IMR-90 (cell line): Measurements from ENCODE around the gene TK2. TPM values are rescaled to one million over a fixed set of nuclear protein-coding genes. Genes with fewer than 3 reads are reported as not detected.

Experiments
- ATAC-seq: fragments of 200-7000 bp; cut with Tn5 transposase; 2 replicates; pipeline ENCODE4 v1.9.1; 2020; ENCODE audit warnings: low read depth, mild to moderate bottlenecking, moderate library complexity
- BruUV-seq: library from RNA; stranded (reverse); fragments of 400-500 nt; replicated peaks from 2 replicates; lab custom pipeline; 2021; lab: Mats Ljungman, UMichigan
- CTCF ChIA-PET: fragments of 300-600 bp; formaldehyde crosslinking; extraction: SDS; loops from one replicate; lab custom pipeline; 2021; ENCODE audit warnings: antibody characterized with exemption; lab: Yijun Ruan, JAX
- POLR2A ChIA-PET: fragments of 300-600 bp; sonication (Branson Sonifier 250); formaldehyde crosslinking; loops from one replicate; lab custom pipeline; 2022; ENCODE audit warnings: antibody characterized with exemption; ENCODE audit not compliant: unreplicated experiment; lab: Charles Lee
- DNase-seq: peaks from one replicate; pipeline ENCODE4 v3.0.0; 2013
- H2AFZ ChIP-seq: replicated peaks from 2 replicates; pipeline ENCODE3; 2013; ENCODE audit warnings: low read length, mild to moderate bottlenecking; ENCODE audit not compliant: poor library complexity
- H2AK5ac ChIP-seq: 2 replicates; pipeline ENCODE4 v1.6.1; 2013; ENCODE audit warnings: low read depth, low read length, inconsistent platforms
- H2AK9ac ChIP-seq: replicated peaks from 2 replicates; pipeline ENCODE3; 2013; ENCODE audit warnings: mild to moderate bottlenecking, low read depth, low read length, moderate library complexity; ENCODE audit not compliant: poor library complexity
- H2BK120ac ChIP-seq: 2 replicates; pipeline ENCODE4 v1.6.1; 2013; ENCODE audit warnings: low read depth, low read length, inconsistent platforms
- H2BK15ac ChIP-seq: 3 replicates; pipeline ENCODE4 v1.6.1; 2013; ENCODE audit warnings: low read depth, low read length, inconsistent platforms
- H2BK20ac ChIP-seq: 2 replicates; pipeline ENCODE4 v1.6.1; 2013; ENCODE audit warnings: low read depth, mild to moderate bottlenecking, inconsistent platforms, low read length, moderate library complexity
- H2BK5ac ChIP-seq: 2 replicates; pipeline ENCODE4 v1.6.1; 2013; ENCODE audit warnings: mild to moderate bottlenecking, low read depth, low read length, inconsistent platforms; ENCODE audit not compliant: poor library complexity, severe bottlenecking
- H3K14ac ChIP-seq: replicated peaks from 2 replicates; pipeline ENCODE4 v1.6.1; 2013; ENCODE audit warnings: low read depth, low read length, inconsistent platforms
- H3K18ac ChIP-seq: 2 replicates; pipeline ENCODE4 v1.6.1; 2013; ENCODE audit warnings: low read depth, low read length, control low read depth
- H3K23ac ChIP-seq: 2 replicates; pipeline ENCODE4 v1.6.1; 2013; ENCODE audit warnings: low read depth, low read length, inconsistent platforms
- H3K27ac ChIP-seq: 2 replicates; pipeline ENCODE4 v1.5.1; 2013; ENCODE audit warnings: mild to moderate bottlenecking, control low read depth, low read length; ENCODE audit not compliant: insufficient read depth
- H3K27me3 ChIP-seq: 2 replicates; pipeline ENCODE4 v1.6.1; 2013; ENCODE audit warnings: low read length; ENCODE audit not compliant: control insufficient read depth, insufficient read depth
- H3K36me3 ChIP-seq: 2 replicates; pipeline ENCODE4 v1.6.1; 2013; ENCODE audit warnings: low read length, mixed read lengths; ENCODE audit not compliant: control insufficient read depth, insufficient read depth
- H3K4ac ChIP-seq: 2 replicates; pipeline ENCODE4 v1.6.1; 2013; ENCODE audit warnings: low read depth, low read length, inconsistent platforms
- H3K4me1 ChIP-seq: 2 replicates; pipeline ENCODE4 v1.6.1; 2013; ENCODE audit warnings: low read length, mixed read lengths; ENCODE audit not compliant: control insufficient read depth, insufficient read depth
- H3K4me2 ChIP-seq: 2 replicates; pipeline ENCODE4 v1.6.1; 2013; ENCODE audit warnings: low read depth, mild to moderate bottlenecking, control low read depth, low read length, moderate library complexity
- H3K4me3 ChIP-seq: 2 replicates; pipeline ENCODE4 v1.5.1; 2013; ENCODE audit warnings: low read depth, mild to moderate bottlenecking, control low read depth, low read length, moderate library complexity; ENCODE audit not compliant: insufficient read depth
- H3K56ac ChIP-seq: 2 replicates; pipeline ENCODE4 v1.6.1; 2013; ENCODE audit warnings: low read length, inconsistent platforms; ENCODE audit not compliant: insufficient read depth; ENCODE audit errors: extremely low read depth
- H3K79me1 ChIP-seq, 2 experiments: 2 replicates each; pipeline ENCODE4 v1.6.1; 2013; ENCODE audit warnings: low read length in 2 of 2, inconsistent platforms in 1 of 2, low read depth in 1 of 2
- H3K9ac ChIP-seq: 2 replicates; pipeline ENCODE4 v1.6.1; 2013; ENCODE audit warnings: low read depth, low read length, control low read depth
- H3K9me1 ChIP-seq: 2 replicates; pipeline ENCODE4 v1.6.1; 2013; ENCODE audit warnings: low read length, inconsistent platforms; ENCODE audit not compliant: insufficient read depth
- H3K9me3 ChIP-seq: 2 replicates; pipeline ENCODE4 v1.6.1; 2013; ENCODE audit warnings: low read length; ENCODE audit not compliant: control insufficient read depth, insufficient read depth
- H4K20me1 ChIP-seq: 2 replicates; pipeline ENCODE4 v1.6.1; 2013; ENCODE audit warnings: low read length, inconsistent platforms; ENCODE audit not compliant: insufficient read depth
- H4K5ac ChIP-seq: 2 replicates; pipeline ENCODE4 v1.6.1; 2013; ENCODE audit warnings: mild to moderate bottlenecking, low read depth, low read length, control low read depth
- H4K8ac ChIP-seq, 2 experiments: 2 replicates each; pipeline ENCODE4 v1.6.1; 2013; ENCODE audit warnings: low read depth in 2 of 2, low read length in 2 of 2, control low read depth in 1 of 2, inconsistent platforms in 1 of 2
- H4K91ac ChIP-seq: 2 replicates; pipeline ENCODE4 v1.6.1; 2013; ENCODE audit warnings: low read depth, low read length, inconsistent platforms; ENCODE audit not compliant: insufficient read depth
- BHLHE40 ChIP-seq: fragments of 150-350 bp; IDR thresholded peaks from 2 replicates; pipeline ENCODE4 v1.6.1; 2016; ENCODE audit warnings: mild to moderate bottlenecking, low read depth, low read length
- CEBPB ChIP-seq: IDR thresholded peaks from 2 replicates; pipeline ENCODE4 v1.6.1; 2012; ENCODE audit warnings: low read depth, low read length, improper control_type of control experiment
- CHD1 ChIP-seq: IDR thresholded peaks from 2 replicates; pipeline ENCODE4 v1.6.1; 2012; ENCODE audit warnings: low read depth, low read length, improper control_type of control experiment
- ELK1 ChIP-seq: fragments of 150-350 bp; IDR thresholded peaks from 2 replicates; pipeline ENCODE4 v1.6.1; 2016; ENCODE audit warnings: low read depth, mild to moderate bottlenecking, low read length, moderate library complexity, borderline replicate concordance
- FOS ChIP-seq: fragments of 150-350 bp; IDR thresholded peaks from 2 replicates; pipeline ENCODE4 v1.6.1; 2016; ENCODE audit warnings: low read depth, low read length
- MAFK ChIP-seq: IDR thresholded peaks from 2 replicates; pipeline ENCODE4 v1.6.1; 2012; ENCODE audit warnings: low read depth, low read length, improper control_type of control experiment
- MAZ ChIP-seq: IDR thresholded peaks from 2 replicates; pipeline ENCODE4 v1.6.1; 2012; ENCODE audit warnings: low read depth, mild to moderate bottlenecking, low read length, improper control_type of control experiment, moderate library complexity, borderline replicate concordance
- MXI1 ChIP-seq: IDR thresholded peaks from 2 replicates; pipeline ENCODE4 v1.6.1; 2012; ENCODE audit warnings: low read depth, mild to moderate bottlenecking, low read length, moderate library complexity, borderline replicate concordance
- NFE2L2 ChIP-seq: fragments of 150-350 bp; IDR thresholded peaks from 2 replicates; pipeline ENCODE4 v1.6.1; 2016; ENCODE audit warnings: low read depth, mild to moderate bottlenecking, low read length
- POLR2A ChIP-seq: IDR thresholded peaks from 2 replicates; pipeline ENCODE4 v1.6.1; 2012; ENCODE audit warnings: mild to moderate bottlenecking, low read depth, low read length
- RAD21 ChIP-seq: IDR thresholded peaks from 2 replicates; pipeline ENCODE4 v1.6.1; 2012; ENCODE audit warnings: low read length, improper control_type of control experiment
- RCOR1 ChIP-seq: IDR thresholded peaks from 2 replicates; pipeline ENCODE4 v1.6.1; 2012; ENCODE audit warnings: mild to moderate bottlenecking, low read length, improper control_type of control experiment; ENCODE audit not compliant: insufficient replicate concordance
- RFX5 ChIP-seq: IDR thresholded peaks from 2 replicates; pipeline ENCODE4 v1.8.0; 2012; ENCODE audit warnings: low read depth, mild to moderate bottlenecking, low read length, moderate library complexity
- SMC3 ChIP-seq: fragments of 150-350 bp; IDR thresholded peaks from 2 replicates; pipeline ENCODE4 v1.6.1; 2016; ENCODE audit warnings: low read depth, mild to moderate bottlenecking, antibody characterized with exemption, low read length, moderate library complexity
- WGBS, 2 experiments: methylation state at CpG; one replicate each; pipeline versions ENCODE4 v1.1.5 to v1.1.7; 2013; ENCODE audit warnings: missing lambda C conversion rate in 2 of 2; ENCODE audit not compliant: insufficient read length in 1 of 2; ENCODE audit errors: extremely low coverage in 2 of 2; 5-methylcytosine and 5-hydroxymethylcytosine counted together
- dilution Hi-C: fragments of 300-500 bp; cut with HindIII; formaldehyde crosslinking; loops from one replicate; pipeline ENCODE4 v1.14.3; 2018; ENCODE audit warnings: low sequenced_read_pairs; ENCODE audit not compliant: unreplicated experiment
- in situ Hi-C: fragments of 300-500 bp; cut with MboI; formaldehyde crosslinking; loops from 3 replicates; pipeline ENCODE4 v1.14.3; 2019; ENCODE audit warnings: low sequenced_read_pairs, inconsistent platforms, mixed read lengths
- intact Hi-C: fragments of 100-400 bp; cut with micrococcal nuclease; formaldehyde crosslinking; loops from 2 replicates; pipeline ENCODE4 v1.10.0; 2022
- polyA plus RNA-seq, 3 experiments: library from polyadenylated mRNA; depleted of rRNA; stranded (reverse); fragments of >200 nt; gene quantifications; 2 replicates each; pipeline ENCODE4 v1.2.3, GENCODE V29; 2012; ENCODE audit warnings: low replicate concordance in 1 of 3
- total RNA-seq: library from RNA; depleted of rRNA; stranded (reverse); fragments of >200 nt; gene quantifications from 2 replicates; pipeline ENCODE4 v1.2.3, GENCODE V29; 2012
- TF ChIP-seq, protein P1 (sequence below): fragments of 150-350 bp; IDR thresholded peaks from 2 replicates; pipeline ENCODE4 v1.6.1; 2017; ENCODE audit warnings: mild to moderate bottlenecking, antibody characterized with exemption, low read length, low read depth
- TF ChIP-seq, protein P2 (sequence below): conservative IDR thresholded peaks from 2 replicates; pipeline ENCODE4 v1.5.1; 2012; ENCODE audit warnings: mild to moderate bottlenecking, low read depth, low read length, improper control_type of control experiment

TK2 gene
- total and polyA plus RNA-seq, 2 of the 4 experiments (the other 2 are of a cell fraction): 14.7 to 16.5 TPM

- Histone ChIP-seq H2BK15ac (no peak overlapping the region), H2AFZ (no peak overlapping the region), H4K91ac (no peak overlapping the region), H3K36me3 (peaks cover 11% of the 10 kb centered on the region), H3K4ac (no peak overlapping the region), H3K18ac (no peak overlapping the region), H2AK9ac (no peak overlapping the region), H3K79me1 (no peaks in the 10 kb centered on the region), H3K9me3 (no peaks in the 10 kb centered on the region), H2BK120ac (no peak overlapping the region), H4K8ac (no peak overlapping the region), H3K27ac (no peak overlapping the region), H4K20me1 (no peaks in the 10 kb centered on the region), H3K9me1 (peaks cover 3% of the 10 kb centered on the region; the same call in 1 of the 2 replicates), H3K56ac (no peak overlapping the region), H3K4me2 (no peak overlapping the region), H3K14ac (no peak overlapping the region), H3K27me3 (no peaks in the 10 kb centered on the region), H3K4me1 (no peaks in the 10 kb centered on the region), H3K9ac (no peak overlapping the region), H4K5ac (no peak overlapping the region), H2BK5ac (no peak overlapping the region), H3K23ac (no peak overlapping the region), H2BK20ac (no peak overlapping the region), H3K4me3 (no peak overlapping the region), H2AK5ac (no peak overlapping the region)
- TF ChIP-seq MAZ (no peak), NFE2L2 (no peak), MXI1 (no peak), BHLHE40 (no peak), CEBPB (no peak), RCOR1 (no peak), RFX5 (no peak), POLR2A (no peak), SMC3 (no peak), RAD21 (no peak), CHD1 (no peak), MAFK (no peak), ELK1 (no peak), FOS (no peak)
- TF ChIP-seq, protein P1, sequence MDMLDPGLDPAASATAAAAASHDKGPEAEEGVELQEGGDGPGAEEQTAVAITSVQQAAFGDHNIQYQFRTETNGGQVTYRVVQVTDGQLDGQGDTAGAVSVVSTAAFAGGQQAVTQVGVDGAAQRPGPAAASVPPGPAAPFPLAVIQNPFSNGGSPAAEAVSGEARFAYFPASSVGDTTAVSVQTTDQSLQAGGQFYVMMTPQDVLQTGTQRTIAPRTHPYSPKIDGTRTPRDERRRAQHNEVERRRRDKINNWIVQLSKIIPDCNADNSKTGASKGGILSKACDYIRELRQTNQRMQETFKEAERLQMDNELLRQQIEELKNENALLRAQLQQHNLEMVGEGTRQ: no peak
- TF ChIP-seq, protein P2, sequence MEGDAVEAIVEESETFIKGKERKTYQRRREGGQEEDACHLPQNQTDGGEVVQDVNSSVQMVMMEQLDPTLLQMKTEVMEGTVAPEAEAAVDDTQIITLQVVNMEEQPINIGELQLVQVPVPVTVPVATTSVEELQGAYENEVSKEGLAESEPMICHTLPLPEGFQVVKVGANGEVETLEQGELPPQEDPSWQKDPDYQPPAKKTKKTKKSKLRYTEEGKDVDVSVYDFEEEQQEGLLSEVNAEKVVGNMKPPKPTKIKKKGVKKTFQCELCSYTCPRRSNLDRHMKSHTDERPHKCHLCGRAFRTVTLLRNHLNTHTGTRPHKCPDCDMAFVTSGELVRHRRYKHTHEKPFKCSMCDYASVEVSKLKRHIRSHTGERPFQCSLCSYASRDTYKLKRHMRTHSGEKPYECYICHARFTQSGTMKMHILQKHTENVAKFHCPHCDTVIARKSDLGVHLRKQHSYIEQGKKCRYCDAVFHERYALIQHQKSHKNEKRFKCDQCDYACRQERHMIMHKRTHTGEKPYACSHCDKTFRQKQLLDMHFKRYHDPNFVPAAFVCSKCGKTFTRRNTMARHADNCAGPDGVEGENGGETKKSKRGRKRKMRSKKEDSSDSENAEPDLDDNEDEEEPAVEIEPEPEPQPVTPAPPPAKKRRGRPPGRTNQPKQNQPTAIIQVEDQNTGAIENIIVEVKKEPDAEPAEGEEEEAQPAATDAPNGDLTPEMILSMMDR: no peak
- intact Hi-C loops: no loop called here
- in situ Hi-C loops: no loop called here
- ChIA-PET CTCF (no interaction called here), POLR2A (no interaction called here)
- WGBS, 2 experiments: no CpG with 5 or more reads among the region's 3 CpGs
- DNase-seq (no peak), ATAC-seq (no peak)
- no TSS peak for BruUV-seq
- dilution Hi-C loops: no loop called here
Measured at GRCh38 chr16:66542396-66542795, 7.5 kb downstream of the TK2 start.
